ENCODE data around the gene ART5.

ART5 gene

DNA sequence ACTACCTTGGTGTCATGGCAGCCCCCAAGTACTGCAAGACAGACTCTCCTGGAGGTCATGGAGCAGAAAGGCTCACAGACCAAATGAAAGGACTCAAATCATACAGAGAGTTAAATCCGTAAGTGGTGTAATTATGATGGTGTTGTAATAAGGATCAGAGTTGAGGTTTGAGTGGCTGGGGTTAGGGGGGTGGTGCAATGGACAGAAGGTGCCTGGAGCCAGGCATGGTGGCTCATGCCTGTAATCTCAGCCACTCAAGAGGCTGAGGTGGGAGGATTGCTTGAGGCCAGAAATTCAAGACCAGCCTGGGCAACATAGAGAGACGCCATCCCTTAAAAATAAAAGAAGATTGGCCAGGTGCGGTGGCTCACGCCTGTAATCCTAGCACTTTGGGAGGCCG, 18.7 kb downstream of the ART5 start:
- TF ChIP-seq, protein P1, sequence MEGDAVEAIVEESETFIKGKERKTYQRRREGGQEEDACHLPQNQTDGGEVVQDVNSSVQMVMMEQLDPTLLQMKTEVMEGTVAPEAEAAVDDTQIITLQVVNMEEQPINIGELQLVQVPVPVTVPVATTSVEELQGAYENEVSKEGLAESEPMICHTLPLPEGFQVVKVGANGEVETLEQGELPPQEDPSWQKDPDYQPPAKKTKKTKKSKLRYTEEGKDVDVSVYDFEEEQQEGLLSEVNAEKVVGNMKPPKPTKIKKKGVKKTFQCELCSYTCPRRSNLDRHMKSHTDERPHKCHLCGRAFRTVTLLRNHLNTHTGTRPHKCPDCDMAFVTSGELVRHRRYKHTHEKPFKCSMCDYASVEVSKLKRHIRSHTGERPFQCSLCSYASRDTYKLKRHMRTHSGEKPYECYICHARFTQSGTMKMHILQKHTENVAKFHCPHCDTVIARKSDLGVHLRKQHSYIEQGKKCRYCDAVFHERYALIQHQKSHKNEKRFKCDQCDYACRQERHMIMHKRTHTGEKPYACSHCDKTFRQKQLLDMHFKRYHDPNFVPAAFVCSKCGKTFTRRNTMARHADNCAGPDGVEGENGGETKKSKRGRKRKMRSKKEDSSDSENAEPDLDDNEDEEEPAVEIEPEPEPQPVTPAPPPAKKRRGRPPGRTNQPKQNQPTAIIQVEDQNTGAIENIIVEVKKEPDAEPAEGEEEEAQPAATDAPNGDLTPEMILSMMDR (IDR thresholded peaks at IDR 0.05; ENCODE audit: extremely low read depth, insufficient read depth, missing control alignments): no peak
- DNase-seq (ENCODE audit: low spot score): no peak
- in situ Hi-C loops (cut with MboI; ENCODE audit: low pct_unique_long_range_greater_than_20kb, low sequenced_read_pairs, unreplicated experiment): no loop called here

DNA sequence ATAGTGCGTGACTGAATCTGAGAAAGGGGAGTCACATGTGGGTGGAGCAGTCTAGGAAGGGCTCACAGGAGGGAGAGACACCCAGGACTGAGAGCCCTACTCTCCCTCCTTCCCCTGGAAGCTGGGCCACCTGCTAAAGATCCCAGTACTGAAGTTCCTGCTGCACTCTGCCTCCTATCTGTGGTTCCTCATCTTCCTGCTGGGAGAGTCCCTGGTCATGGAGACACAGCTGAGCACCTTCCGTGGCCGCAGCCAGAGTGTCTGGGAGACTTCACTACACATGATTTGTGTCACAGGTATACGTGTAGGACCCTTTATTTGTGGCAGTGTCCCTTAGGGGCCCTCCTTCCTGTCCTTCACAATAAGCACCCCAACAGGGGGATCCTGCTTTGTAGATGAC, 19.3 kb downstream of the ART5 start:
- TF ChIP-seq, protein P1 (IDR thresholded peaks at IDR 0.05; ENCODE audit: extremely low read depth, insufficient read depth, missing control alignments): no peak
- DNase-seq (ENCODE audit: low spot score): no peak
- in situ Hi-C loops (cut with MboI; ENCODE audit: low pct_unique_long_range_greater_than_20kb, low sequenced_read_pairs, unreplicated experiment): no loop called here

GRCh38 chr11:3617990-3618389, 23.8 kb downstream of the ART5 start:
- in situ Hi-C loops (cut with MboI; ENCODE audit: low pct_unique_long_range_greater_than_20kb, low sequenced_read_pairs, unreplicated experiment): no loop called here
- TF ChIP-seq, protein P1 (IDR thresholded peaks at IDR 0.05; ENCODE audit: extremely low read depth, insufficient read depth, missing control alignments): no peak
- no peak for DNase-seq (ENCODE audit: low spot score)

DNA sequence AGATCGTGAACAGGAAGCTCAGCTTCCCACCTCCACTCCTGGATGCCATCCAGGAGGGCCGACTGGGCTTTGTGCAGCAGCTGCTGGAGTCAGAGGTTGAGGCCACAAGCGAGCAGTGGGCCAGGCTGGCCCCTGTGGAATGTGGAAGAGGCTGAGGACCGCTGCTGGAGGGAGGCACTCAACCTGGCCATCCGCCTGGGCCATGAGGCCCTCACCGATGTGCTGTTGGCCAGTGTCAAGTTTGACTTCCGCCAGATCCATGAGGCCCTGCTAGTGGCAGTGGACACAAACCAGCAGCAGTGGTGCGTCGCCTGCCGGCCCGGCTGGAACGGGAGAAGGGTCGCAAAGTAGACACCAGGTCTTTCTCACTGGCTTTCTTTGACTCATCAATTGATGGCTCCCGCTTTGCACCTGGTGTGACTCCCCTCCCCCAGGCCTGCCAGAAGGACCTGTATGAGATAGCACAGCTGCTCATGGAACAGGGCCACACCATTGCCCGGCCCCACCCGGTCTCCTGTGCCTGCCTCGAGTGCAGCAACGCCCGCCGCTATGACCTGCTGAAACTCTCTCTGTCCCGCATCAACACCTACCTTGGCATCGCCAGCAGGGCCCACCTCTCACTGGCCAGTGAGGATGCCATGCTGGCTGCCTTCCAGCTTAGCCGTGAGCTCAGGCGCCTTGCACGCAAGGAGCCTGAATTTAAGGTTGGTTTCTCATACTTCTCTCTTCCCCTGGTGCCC, 24.9 kb downstream of the ART5 start:
- in situ Hi-C loops (cut with MboI; ENCODE audit: low pct_unique_long_range_greater_than_20kb, low sequenced_read_pairs, unreplicated experiment): no loop called here
- TF ChIP-seq, protein P1 (IDR thresholded peaks at IDR 0.05; ENCODE audit: extremely low read depth, insufficient read depth, missing control alignments): no peak
- DNase-seq (ENCODE audit: low spot score): no peak

- no peak for DNase-seq (ENCODE audit: low spot score)
- TF ChIP-seq, protein P1 (IDR thresholded peaks at IDR 0.05; ENCODE audit: extremely low read depth, insufficient read depth, missing control alignments): no peak
- in situ Hi-C loops (cut with MboI; ENCODE audit: low pct_unique_long_range_greater_than_20kb, low sequenced_read_pairs, unreplicated experiment): no loop called here
Observed at GRCh38 chr11:3615998-3616397, 25.8 kb downstream of the ART5 start.

DNA sequence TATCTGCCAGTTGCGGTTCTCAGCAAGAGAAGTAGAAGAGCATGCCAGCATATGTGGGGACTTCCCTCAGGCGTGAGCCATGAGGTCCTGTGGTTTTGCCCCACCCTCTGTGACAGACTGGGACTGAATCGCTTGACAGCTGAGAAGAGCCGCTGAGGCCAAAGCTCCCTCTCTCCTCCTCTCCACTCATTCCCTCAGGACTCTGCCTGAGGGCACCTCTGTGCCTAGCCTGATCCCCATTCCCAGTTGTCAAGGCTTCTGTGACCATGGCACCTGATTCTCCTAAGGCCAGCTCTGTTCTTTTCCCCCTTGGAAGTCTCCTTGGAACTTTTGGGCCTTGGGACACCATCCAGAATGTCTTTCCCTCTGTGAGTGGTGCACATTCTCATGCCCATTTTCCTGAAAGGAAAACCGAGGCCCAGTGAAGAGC, 27.0 kb downstream of the ART5 start:
- TF ChIP-seq, protein P1 (IDR thresholded peaks at IDR 0.05; ENCODE audit: extremely low read depth, insufficient read depth, missing control alignments): no peak
- in situ Hi-C loops (cut with MboI; ENCODE audit: low pct_unique_long_range_greater_than_20kb, low sequenced_read_pairs, unreplicated experiment): no loop called here
- DNase-seq (ENCODE audit: low spot score): peak; percentile 68
